GM12872 (cell line): ENCODE measurements around the gene CTTN.

Source experiments
- TF ChIP-seq, protein P1 (sequence below): IDR thresholded peaks from 3 replicates; pipeline ENCODE4 v1.5.1; 2011; ENCODE audit warnings: low read depth, mild to moderate bottlenecking, low read length, moderate library complexity; ENCODE audit not compliant: insufficient read depth

The CTTN gene

DNA sequence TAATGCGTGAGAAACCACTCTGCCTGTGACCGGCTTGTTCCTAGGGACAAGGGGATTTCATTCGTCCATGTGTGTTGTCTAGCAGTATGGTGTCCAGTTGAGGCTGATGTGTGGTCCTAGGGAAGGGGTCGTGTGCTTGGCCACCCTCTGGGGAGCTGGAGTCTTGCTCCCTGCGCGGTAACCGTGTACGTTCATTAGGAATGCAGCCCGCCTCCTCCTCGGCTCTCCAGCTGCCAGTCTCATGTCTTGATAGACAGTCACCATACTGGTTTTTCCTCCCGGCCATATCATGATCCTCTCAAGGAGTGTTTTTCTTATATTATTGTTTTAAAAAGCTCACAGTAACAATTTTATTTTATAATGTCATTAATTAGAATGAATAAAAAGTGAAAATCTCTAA, 5.9 kb downstream of the CTTN start:
- TF ChIP-seq, protein P1, sequence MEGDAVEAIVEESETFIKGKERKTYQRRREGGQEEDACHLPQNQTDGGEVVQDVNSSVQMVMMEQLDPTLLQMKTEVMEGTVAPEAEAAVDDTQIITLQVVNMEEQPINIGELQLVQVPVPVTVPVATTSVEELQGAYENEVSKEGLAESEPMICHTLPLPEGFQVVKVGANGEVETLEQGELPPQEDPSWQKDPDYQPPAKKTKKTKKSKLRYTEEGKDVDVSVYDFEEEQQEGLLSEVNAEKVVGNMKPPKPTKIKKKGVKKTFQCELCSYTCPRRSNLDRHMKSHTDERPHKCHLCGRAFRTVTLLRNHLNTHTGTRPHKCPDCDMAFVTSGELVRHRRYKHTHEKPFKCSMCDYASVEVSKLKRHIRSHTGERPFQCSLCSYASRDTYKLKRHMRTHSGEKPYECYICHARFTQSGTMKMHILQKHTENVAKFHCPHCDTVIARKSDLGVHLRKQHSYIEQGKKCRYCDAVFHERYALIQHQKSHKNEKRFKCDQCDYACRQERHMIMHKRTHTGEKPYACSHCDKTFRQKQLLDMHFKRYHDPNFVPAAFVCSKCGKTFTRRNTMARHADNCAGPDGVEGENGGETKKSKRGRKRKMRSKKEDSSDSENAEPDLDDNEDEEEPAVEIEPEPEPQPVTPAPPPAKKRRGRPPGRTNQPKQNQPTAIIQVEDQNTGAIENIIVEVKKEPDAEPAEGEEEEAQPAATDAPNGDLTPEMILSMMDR = no peak

- TF ChIP-seq, protein P1 = no peak
These were observed 7.5 kb downstream of the CTTN start for GRCh38 chr11:70405679-70406395.

DNA sequence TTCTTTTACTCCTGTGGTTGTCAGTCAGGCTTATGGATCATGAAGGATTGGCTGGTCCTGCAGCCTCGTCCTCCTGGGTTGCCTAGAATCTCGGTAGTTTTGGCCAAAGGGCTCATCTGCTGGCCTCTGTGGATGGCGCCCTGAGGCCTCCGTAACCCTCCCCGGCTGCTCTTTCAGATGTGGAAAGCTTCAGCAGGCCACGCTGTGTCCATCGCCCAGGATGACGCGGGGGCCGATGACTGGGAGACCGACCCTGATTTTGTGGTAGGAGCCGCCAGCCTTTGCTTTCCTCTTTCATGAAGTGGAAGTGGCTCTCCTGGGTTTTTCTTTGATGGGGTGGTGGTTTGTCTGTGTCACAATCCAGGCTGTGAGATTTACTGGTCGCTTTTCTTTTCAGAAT, 8.8 kb downstream of the CTTN start:
- TF ChIP-seq, protein P1 = no peak

GRCh38 chr11:70407814-70408213, 9.5 kb downstream of the CTTN start:
- TF ChIP-seq, protein P1 = no peak

- TF ChIP-seq, protein P1 = no peak
These were observed 11.1 kb downstream of the CTTN start for GRCh38 chr11:70409437-70409836.

GRCh38 chr11:70409871-70410270, 11.5 kb downstream of the CTTN start:
- TF ChIP-seq, protein P1 = no peak

DNA sequence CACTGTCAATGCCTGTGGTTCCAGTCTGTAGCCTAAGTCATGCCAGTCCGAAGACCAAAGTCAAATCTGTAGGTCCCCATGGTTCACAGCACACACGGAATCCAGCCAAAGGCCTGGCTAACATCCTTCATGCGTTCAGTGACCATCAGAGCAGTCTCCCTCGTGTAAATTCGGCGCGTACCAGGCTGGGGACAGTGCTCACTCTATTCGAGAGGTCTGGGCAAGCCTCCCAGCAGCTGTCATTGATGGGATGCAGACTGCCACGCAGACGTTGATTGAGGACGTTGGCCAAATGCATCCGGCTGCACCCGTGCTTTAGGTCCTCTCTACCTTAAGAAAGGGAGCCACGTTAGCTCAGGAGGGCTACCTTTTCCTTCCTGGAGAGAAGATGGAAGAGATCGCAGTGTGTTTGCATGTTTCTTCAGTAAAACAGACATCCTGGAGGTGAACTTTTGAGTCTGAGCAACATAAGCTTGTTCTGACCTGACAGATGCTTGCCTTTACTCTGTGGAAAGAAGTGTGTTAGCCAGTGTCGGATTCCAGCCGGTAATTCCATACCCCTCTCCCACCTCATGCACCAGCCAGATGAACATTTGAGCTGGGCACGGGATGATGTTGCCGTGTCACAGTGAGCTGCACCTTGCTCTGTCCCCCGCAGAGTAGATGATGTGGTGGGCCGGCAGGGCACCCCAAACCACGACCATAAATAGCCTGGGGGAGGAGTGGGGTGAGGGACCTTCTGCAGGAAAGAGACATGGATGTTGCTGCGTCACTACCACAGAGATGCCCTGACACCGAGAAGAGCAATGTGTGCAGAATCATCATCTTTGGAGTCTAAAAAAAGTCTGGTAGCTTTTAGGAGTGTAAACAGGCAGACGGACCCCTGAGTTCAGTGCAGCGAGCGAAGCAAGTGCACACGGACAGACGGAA, 12.2 kb downstream of the CTTN start:
- TF ChIP-seq, protein P1 = no peak
